Measurements from ENCODE around the gene PLEK. TPM values are rescaled to one million over a fixed set of nuclear protein-coding genes. Genes with fewer than 3 reads are reported as not detected.
"Not testable (repeated sequence)": the region's sequence is repeated elsewhere in the genome, so short reads cannot be mapped to it uniquely, and the experiment has no call there.

Gene PLEK
- total RNA-seq, 1 donor from 2014 or later, result not detected

GRCh38 chr2:68345129-68345875, 19.8 kb upstream of the PLEK start:
- DNase-seq (ENCODE audit: low read depth) (no peak), FAIRE-seq (no peak)
- H3K4me3 ChIP-seq (ENCODE audit: low read depth, low read length), result no peak overlapping the region
- TF ChIP-seq CTCF (IDR thresholded peaks at IDR 0.05; ENCODE audit: insufficient read depth, low read length, severe bottlenecking), result no peak
- no peaks in the 10 kb centered on the region for H3K27me3 ChIP-seq (ENCODE audit: control insufficient read depth, insufficient read depth, low read length)
- no peaks in the 10 kb centered on the region for H3K36me3 ChIP-seq (ENCODE audit: control insufficient read depth, insufficient read depth, low read length)

GRCh38 chr2:68349091-68349490, 16.0 kb upstream of the PLEK start:
- not testable (repeated sequence) for FAIRE-seq; H3K27me3 ChIP-seq (ENCODE audit: control insufficient read depth, insufficient read depth, low read length); H3K36me3 ChIP-seq (ENCODE audit: control insufficient read depth, insufficient read depth, low read length); H3K4me3 ChIP-seq (ENCODE audit: low read depth, low read length); DNase-seq (ENCODE audit: low read depth)

GRCh38 chr2:68351997-68352396, 13.1 kb upstream of the PLEK start:
- Histone ChIP-seq H3K36me3 (ENCODE audit: control insufficient read depth, insufficient read depth, low read length) (no peaks in the 10 kb centered on the region), H3K27me3 (ENCODE audit: control insufficient read depth, insufficient read depth, low read length) (no peaks in the 10 kb centered on the region), H3K4me3 (ENCODE audit: low read depth, low read length) (no peak overlapping the region)
- FAIRE-seq, result no peak
- no peak for DNase-seq (ENCODE audit: low read depth)
- TF ChIP-seq CTCF (IDR thresholded peaks at IDR 0.05; ENCODE audit: insufficient read depth, low read length, severe bottlenecking), result no peak

- Histone ChIP-seq H3K4me3 (ENCODE audit: low read depth, low read length) (no peak overlapping the region), H3K27me3 (ENCODE audit: control insufficient read depth, insufficient read depth, low read length) (no peaks in the 10 kb centered on the region), H3K36me3 (ENCODE audit: control insufficient read depth, insufficient read depth, low read length) (no peaks in the 10 kb centered on the region)
- TF ChIP-seq CTCF (IDR thresholded peaks at IDR 0.05; ENCODE audit: insufficient read depth, low read length, severe bottlenecking), result no peak
- FAIRE-seq (no peak), DNase-seq (ENCODE audit: low read depth) (peak; percentile 82)
Observed at GRCh38 chr2:68352651-68353391, 12.3 kb upstream of the PLEK start.

GRCh38 chr2:68356599-68357239, 8.4 kb upstream of the PLEK start:
- H3K36me3 ChIP-seq (ENCODE audit: control insufficient read depth, insufficient read depth, low read length), result no peaks in the 10 kb centered on the region
- H3K4me3 ChIP-seq (ENCODE audit: low read depth, low read length), result no peak overlapping the region
- FAIRE-seq (no peak), DNase-seq (ENCODE audit: low read depth) (no peak)
- TF ChIP-seq CTCF (IDR thresholded peaks at IDR 0.05; ENCODE audit: insufficient read depth, low read length, severe bottlenecking), result no peak
- no peaks in the 10 kb centered on the region for H3K27me3 ChIP-seq (ENCODE audit: control insufficient read depth, insufficient read depth, low read length)
